Esophagus squamous epithelium (tissue), 5 donors: ENCODE data around the gene UNC5CL. TPM values are rescaled to one million over a fixed set of nuclear protein-coding genes. Genes with fewer than 3 reads are reported as not detected.

Experiments used
- DNase-seq: peaks from one replicate; lab custom pipeline; 2025; lab: John Stamatoyannopoulos, UW
- H3K27ac ChIP-seq, 4 donors: fragments of 200-600 bp; sonication (generic); one replicate each; pipeline ENCODE4 v1.5.1; 2016 to 2019; ENCODE audit warnings: mild to moderate bottlenecking in 1 of 4
- H3K27me3 ChIP-seq, 4 donors: fragments of 200-600 bp; sonication (generic); 1 replicate in 3 of 4; 2 replicates in 1 of 4; pipeline versions ENCODE4 v1.5.1 to v1.6.0; 2017 to 2021; ENCODE audit warnings: antibody characterized with exemption in 1 of 4
- H3K36me3 ChIP-seq, 3 donors: fragments of 200-600 bp; sonication (generic); one replicate each; pipeline ENCODE4 v1.5.1; 2016 to 2019
- H3K4me1 ChIP-seq, 3 donors: fragments of 200-600 bp; sonication (generic); one replicate each; pipeline ENCODE4 v1.5.1; 2017 to 2019
- H3K4me3 ChIP-seq, 4 donors: fragments of 200-600 bp; sonication (generic); 1 replicate in 3 of 4; 2 replicates in 1 of 4; pipeline ENCODE4 v1.5.1; 2016 to 2019; ENCODE audit warnings: mild to moderate bottlenecking in 2 of 4, moderate library complexity in 1 of 4
- H3K9me3 ChIP-seq, 3 donors: fragments of 200-600 bp; sonication (generic); one replicate each; pipeline ENCODE4 v1.5.1; 2016 to 2019
- POLR2A ChIP-seq, 4 donors: fragments of 450-650 bp; IDR thresholded peaks; one replicate each; pipeline ENCODE4 v1.6.1; 2017; ENCODE audit warnings: antibody characterized with exemption in 4 of 4, mild to moderate bottlenecking in 4 of 4, moderate library complexity in 3 of 4
- WGBS, 2 donors: methylation state at CpG; one replicate each; pipeline ENCODE4 v1.1.5; 2018; 5-methylcytosine and 5-hydroxymethylcytosine counted together
- intact Hi-C: fragments of 100-400 bp; cut with DNase I; formaldehyde crosslinking; loops from one replicate; pipeline ENCODE4 v1.15.0; 2022
- total RNA-seq, 4 donors: library from RNA; depleted of rRNA; stranded (reverse); fragments of >200 nt; gene quantifications; one replicate each; pipeline ENCODE4 v1.1.0, GENCODE V29; 2016
- TF ChIP-seq, protein P1 (sequence below), 6 experiments: fragments of 450-650 bp in 4 of 6; fragments of 200-600 bp in 2 of 6; sonication (generic) in 2 of 6; IDR thresholded peaks; one replicate each; pipeline ENCODE4 v1.5.1; 2016 to 2019; ENCODE audit warnings: antibody characterized with exemption in 6 of 6, mild to moderate bottlenecking in 4 of 6, moderate library complexity in 4 of 6
- donor health status: DM: yes; HTN: yes; CAD: no.

Gene UNC5CL
- total RNA-seq, 4 donors from 2014 or later = 0.42 to 1.2 (median 0.81) TPM

DNA sequence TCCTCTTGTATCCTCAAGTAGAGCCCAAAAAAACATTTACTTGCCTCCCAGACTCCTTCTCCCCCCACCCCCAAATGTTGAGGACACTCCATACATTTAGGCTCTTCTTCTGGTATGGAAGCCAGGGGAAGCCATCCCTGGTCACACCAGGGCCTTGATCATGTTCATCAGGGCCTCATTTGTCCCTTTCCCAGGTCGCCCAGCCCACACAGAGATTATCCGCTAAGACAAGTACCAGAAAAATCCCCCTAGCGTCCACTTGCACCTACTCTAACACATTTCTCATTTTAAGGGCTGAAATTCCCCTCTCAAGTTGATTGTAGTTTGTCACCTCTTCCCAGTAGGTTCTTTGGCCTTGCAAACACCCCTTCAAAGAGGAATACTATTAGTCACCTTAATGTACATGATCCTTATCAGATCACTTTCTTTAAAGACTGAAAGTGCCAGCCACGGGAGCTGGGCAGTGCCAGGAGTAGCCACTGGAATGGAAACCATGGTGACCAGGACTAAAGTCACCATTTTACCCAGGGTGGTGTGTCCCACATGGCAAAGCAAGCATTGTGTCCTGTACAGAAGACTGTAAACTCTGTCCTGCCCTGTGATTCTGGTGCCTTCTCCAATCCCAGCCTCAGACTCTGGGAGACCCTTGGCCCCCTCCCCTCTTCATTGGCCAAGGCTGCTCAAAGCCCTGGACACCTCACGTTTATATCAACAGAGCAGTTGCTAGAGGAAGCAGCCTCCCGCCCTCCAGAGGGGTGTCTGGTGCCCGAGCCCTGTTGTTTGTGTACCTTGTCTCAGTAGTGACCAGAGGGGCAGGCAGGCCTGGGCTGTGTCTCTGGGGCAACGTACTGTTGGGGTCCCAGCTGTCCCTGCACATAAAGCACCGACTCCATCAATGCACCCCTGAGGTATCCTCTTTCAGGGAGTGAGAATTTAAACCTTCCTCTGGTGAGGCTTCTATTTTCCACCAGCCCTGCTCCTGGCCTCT, 9.0 kb upstream of the UNC5CL start:
- peaks cover 0 to 28% (median 5%) of the 10 kb centered on the region in 3 donors for H3K4me1 ChIP-seq
- intact Hi-C loops = no loop called here
- 78 to 82% methylated on average over 7 to 8 of the region's 9 CpGs for WGBS, 2 donors
- no peak overlapping the region for H3K27ac ChIP-seq
- H3K36me3 ChIP-seq = no peaks in the 10 kb centered on the region
- H3K9me3 ChIP-seq = no peaks in the 10 kb centered on the region
- H3K4me3 ChIP-seq = no peak overlapping the region
- no peak for DNase-seq
- TF ChIP-seq POLR2A (IDR thresholded peaks at IDR 0.05) = no peak
- TF ChIP-seq, protein P1, sequence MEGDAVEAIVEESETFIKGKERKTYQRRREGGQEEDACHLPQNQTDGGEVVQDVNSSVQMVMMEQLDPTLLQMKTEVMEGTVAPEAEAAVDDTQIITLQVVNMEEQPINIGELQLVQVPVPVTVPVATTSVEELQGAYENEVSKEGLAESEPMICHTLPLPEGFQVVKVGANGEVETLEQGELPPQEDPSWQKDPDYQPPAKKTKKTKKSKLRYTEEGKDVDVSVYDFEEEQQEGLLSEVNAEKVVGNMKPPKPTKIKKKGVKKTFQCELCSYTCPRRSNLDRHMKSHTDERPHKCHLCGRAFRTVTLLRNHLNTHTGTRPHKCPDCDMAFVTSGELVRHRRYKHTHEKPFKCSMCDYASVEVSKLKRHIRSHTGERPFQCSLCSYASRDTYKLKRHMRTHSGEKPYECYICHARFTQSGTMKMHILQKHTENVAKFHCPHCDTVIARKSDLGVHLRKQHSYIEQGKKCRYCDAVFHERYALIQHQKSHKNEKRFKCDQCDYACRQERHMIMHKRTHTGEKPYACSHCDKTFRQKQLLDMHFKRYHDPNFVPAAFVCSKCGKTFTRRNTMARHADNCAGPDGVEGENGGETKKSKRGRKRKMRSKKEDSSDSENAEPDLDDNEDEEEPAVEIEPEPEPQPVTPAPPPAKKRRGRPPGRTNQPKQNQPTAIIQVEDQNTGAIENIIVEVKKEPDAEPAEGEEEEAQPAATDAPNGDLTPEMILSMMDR (IDR thresholded peaks at IDR 0.05) = no peak
- no peaks in the 10 kb centered on the region for H3K27me3 ChIP-seq

DNA sequence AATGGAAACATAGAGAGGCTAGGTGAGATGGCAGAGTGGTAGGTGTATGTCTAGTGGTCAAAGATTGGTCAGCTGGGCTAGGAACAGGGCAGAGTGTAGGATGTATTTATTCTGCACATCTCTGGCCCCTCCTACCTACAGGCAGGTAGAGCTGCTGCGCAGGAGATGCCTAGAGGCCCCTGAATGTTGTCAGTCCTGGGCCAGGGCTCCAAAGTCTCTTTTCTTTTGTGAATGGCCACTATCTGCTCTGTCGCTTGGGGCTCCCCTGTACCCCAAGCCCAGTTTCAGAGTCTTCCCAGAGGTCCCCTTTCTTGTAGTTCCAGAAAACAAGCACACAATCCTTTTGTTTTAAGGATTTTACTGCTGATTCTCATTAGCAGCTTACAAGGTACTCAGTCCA, 8.3 kb upstream of the UNC5CL start:
- DNase-seq = no peak
- no peak overlapping the region for H3K4me3 ChIP-seq

DNA sequence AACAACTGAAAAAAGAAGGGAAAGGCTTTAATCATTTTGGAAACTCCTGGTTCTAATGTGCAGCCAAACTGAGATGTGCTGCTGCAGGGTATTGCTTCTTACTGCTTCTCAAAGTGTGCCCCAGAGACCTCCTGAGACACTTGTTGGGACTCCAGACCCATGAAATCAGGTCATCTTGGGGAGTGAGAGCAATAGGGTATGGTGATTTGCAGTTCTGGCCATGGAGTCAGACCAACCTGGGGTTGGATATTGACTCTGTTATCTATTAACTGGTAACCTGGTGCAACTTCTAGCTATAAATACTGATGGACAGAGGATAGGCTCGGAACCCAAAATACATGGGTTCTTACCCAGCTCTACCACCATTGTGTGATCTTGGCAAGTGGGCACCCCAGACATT, 7.1 kb upstream of the UNC5CL start:
- no peak for DNase-seq
- Histone ChIP-seq H3K4me1 (peaks cover 0 to 20% (median 0%) of the 10 kb centered on the region in 3 donors), H3K36me3 (no peaks in the 10 kb centered on the region), H3K27me3 (no peaks in the 10 kb centered on the region), H3K4me3 (no peak overlapping the region), H3K27ac (no peak overlapping the region), H3K9me3 (no peaks in the 10 kb centered on the region)
- TF ChIP-seq POLR2A (IDR thresholded peaks at IDR 0.05) = no peak
- TF ChIP-seq, protein P1 (IDR thresholded peaks at IDR 0.05) = no peak
- 93 to 94% methylated on average over 1 of the region's 1 CpG for WGBS, 2 donors
- intact Hi-C loops = no loop called here

More for the DNA sequence above, 8.3 kb upstream of the UNC5CL start:
- Histone ChIP-seq H3K36me3 (no peaks in the 10 kb centered on the region), H3K4me1 (peaks cover 0 to 21% (median 0%) of the 10 kb centered on the region in 3 donors), H3K27ac (no peak overlapping the region), H3K27me3 (no peaks in the 10 kb centered on the region), H3K9me3 (no peaks in the 10 kb centered on the region)
- TF ChIP-seq, protein P1 (IDR thresholded peaks at IDR 0.05) = no peak
- no peak for TF ChIP-seq POLR2A (IDR thresholded peaks at IDR 0.05)
- intact Hi-C loops = no loop called here
- WGBS, 2 donors = 88 to 100% methylated on average over 1 to 2 of the region's 2 CpGs

DNA sequence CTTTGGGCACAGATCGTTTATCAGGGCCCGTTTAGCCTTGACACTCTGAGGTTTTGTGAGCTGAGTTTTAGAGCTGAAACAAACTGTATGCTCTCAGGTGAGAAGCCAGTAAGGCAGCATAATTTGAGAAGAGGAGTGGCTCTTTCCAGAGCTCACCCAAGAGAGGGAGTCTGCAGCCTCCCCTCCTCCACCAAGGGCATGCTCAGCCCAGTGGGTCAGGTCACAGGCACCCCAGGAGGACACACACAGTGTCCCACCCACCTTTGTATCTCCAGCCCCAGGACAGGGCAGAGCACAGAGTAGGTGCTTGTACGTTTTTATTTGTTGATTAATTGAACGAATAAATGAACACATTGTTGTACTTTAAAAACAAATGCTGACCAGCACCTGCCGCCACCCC, 6.6 kb upstream of the UNC5CL start:
- no peaks in the 10 kb centered on the region for H3K36me3 ChIP-seq
- H3K9me3 ChIP-seq = no peaks in the 10 kb centered on the region
- peaks cover 0 to 24% (median under 1%) of the 10 kb centered on the region in 3 donors for H3K4me1 ChIP-seq
- intact Hi-C loops = no loop called here
- TF ChIP-seq POLR2A (IDR thresholded peaks at IDR 0.05) = no peak
- TF ChIP-seq, protein P1 (IDR thresholded peaks at IDR 0.05) = no peak
- H3K27me3 ChIP-seq = no peaks in the 10 kb centered on the region
- 61 to 75% methylated on average over 5 of the region's 5 CpGs for WGBS, 2 donors
- H3K27ac ChIP-seq = no peak overlapping the region
- no peak overlapping the region for H3K4me3 ChIP-seq
- no peak for DNase-seq

DNA sequence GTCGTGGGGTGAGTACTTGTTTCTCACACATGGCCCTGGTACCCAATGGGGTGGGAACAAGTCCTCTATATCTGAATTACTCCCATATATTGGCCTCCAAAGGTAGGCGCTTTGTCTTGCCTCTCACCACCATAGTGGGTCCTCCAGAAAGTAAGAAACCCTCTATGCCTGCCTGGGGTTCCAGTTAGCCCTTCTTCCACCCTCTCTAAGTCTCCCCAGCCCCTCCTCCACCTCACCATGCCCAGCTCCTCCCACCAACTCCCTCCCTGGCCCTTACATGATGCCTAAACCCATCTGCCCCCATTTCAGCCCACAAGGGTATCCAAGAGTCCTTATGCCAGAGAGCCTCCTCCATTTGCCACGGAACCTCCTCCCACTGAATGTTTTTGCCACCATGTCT, 4.1 kb upstream of the UNC5CL start:
- DNase-seq = no peak
- TF ChIP-seq, protein P1 (IDR thresholded peaks at IDR 0.05) = no peak
- TF ChIP-seq POLR2A (IDR thresholded peaks at IDR 0.05) = no peak
- WGBS, 2 donors = 88 to 93% methylated on average over 3 of the region's 3 CpGs
- Histone ChIP-seq H3K27ac (no peak overlapping the region), H3K36me3 (no peaks in the 10 kb centered on the region), H3K9me3 (no peaks in the 10 kb centered on the region), H3K4me3 (no peak overlapping the region), H3K27me3 (no peaks in the 10 kb centered on the region), H3K4me1 (peaks cover 0 to 24% (median 5%) of the 10 kb centered on the region in 3 donors)
- intact Hi-C loops = no loop called here
